ENCODE results near the gene DNMT1.
A peak's percentile ranks its signal among the peaks of the same experiment; 100 is the strongest.

Gene DNMT1

DNA sequence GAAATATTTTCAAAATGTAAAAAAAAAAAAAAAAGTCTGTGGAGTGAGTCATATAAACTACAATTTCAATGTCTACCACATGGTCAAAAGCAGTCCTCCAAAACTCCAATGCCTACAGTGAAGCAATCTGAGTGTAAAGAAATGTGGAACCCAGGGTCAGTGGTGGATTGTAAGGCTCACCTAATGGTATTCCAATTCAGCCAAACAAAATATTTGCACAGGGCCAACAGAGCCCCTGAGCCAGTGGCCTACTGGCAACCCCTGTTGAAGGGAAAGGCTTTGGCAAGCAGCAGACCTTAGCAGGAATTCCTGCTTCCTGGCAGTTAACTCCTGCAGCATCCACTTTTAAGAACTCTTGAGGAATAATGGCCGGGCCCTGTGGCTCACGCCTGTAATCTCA is 3.4 kb downstream of the DNMT1 start:
- TF ChIP-seq, protein P1, sequence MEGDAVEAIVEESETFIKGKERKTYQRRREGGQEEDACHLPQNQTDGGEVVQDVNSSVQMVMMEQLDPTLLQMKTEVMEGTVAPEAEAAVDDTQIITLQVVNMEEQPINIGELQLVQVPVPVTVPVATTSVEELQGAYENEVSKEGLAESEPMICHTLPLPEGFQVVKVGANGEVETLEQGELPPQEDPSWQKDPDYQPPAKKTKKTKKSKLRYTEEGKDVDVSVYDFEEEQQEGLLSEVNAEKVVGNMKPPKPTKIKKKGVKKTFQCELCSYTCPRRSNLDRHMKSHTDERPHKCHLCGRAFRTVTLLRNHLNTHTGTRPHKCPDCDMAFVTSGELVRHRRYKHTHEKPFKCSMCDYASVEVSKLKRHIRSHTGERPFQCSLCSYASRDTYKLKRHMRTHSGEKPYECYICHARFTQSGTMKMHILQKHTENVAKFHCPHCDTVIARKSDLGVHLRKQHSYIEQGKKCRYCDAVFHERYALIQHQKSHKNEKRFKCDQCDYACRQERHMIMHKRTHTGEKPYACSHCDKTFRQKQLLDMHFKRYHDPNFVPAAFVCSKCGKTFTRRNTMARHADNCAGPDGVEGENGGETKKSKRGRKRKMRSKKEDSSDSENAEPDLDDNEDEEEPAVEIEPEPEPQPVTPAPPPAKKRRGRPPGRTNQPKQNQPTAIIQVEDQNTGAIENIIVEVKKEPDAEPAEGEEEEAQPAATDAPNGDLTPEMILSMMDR (IDR thresholded peaks at IDR 0.05) = no peak
- TF ChIP-seq ZFX (IDR thresholded peaks at IDR 0.05; ENCODE audit: borderline replicate concordance) = no peak
- H3K27ac ChIP-seq = no peak overlapping the region

DNA sequence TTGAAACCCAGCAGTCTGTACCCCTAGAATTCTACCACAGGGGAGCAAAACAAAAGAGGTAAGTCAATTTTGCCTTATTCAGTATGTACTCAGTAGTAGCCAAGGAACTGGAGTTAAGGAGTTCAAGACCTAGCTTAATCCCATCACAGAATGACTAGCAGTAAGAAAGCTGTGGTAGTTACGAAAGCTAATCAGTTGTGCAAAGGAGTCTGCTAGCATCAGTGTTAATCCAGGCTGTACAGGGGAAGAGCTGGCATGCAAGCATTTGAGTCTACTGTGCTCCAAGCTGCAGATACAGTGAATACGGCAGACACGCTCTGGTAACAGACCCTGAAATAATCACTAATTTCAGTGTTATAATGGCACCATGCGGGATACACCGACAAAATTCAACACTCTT is 4.7 kb downstream of the DNMT1 start:
- H3K27ac ChIP-seq = no peak overlapping the region
- no peak for TF ChIP-seq ZFX (IDR thresholded peaks at IDR 0.05; ENCODE audit: borderline replicate concordance)
- TF ChIP-seq, protein P1 (IDR thresholded peaks at IDR 0.05) = no peak

DNA sequence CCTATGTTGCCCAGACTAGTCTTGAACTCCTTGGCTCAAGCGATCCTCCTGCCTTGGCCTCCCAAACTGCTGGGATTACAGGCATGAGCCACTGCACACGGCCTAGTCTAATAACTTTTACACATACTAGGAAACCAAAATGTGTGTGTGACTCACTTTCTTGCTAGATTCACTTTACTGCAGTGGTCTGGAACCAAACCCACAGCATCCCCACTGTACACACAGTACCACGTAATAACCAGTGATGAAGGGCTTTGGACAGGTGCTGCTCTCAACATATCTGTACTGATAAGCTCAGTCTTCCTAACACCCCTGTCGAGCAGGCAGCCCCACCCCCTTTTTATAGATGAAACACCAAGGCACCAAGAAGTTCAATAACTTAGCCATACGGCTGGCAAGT is 5.1 kb downstream of the DNMT1 start:
- no peak for TF ChIP-seq ZFX (IDR thresholded peaks at IDR 0.05; ENCODE audit: borderline replicate concordance)
- TF ChIP-seq, protein P1 (IDR thresholded peaks at IDR 0.05) = no peak
- H3K27ac ChIP-seq = no peak overlapping the region

DNA sequence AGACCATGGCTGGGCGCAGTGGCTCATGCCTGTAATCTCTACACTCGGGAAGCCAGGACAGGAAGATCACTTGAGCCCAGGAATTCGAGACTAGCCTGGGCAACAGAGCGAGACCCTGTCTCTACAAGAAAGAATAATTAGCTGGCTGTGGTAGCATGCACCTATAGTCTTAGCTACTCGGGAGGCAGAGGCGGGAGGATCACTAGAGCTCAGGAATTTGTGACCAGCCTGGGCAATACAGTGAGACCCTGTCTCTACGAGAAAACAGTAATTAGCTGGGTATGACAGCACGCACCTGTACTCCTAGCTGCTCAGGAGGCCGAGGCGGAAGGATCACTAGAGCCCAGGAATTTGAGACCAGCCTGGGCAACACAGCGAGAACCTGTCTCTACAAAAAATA is 7.4 kb downstream of the DNMT1 start:
- TF ChIP-seq ZFX (IDR thresholded peaks at IDR 0.05; ENCODE audit: borderline replicate concordance) = no peak
- TF ChIP-seq, protein P1 (IDR thresholded peaks at IDR 0.05) = no peak
- H3K27ac ChIP-seq = no peak overlapping the region

DNA sequence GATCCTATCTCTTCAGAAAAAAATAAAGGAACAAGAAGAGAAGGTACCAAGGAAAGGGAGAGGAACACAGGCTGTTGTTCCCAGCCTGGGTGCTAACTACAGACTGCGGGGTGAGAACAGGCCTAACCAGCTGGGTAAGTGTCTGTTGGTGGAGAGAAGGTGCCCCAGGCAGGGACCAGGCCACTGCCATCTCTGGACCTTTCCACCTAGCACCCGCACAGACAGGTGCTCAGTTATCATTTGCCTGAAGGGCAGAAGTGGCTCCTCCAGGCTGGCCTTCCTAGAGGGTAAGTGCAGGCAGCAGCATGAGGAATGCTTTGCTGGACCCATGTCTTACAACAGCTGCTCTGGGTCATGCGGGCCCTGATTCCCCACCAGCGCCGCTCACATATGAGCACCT is 10.1 kb downstream of the DNMT1 start:
- no peak for TF ChIP-seq ZFX (IDR thresholded peaks at IDR 0.05; ENCODE audit: borderline replicate concordance)
- TF ChIP-seq, protein P1 (IDR thresholded peaks at IDR 0.05) = no peak
- peak overlapping the region; percentile 41 for H3K27ac ChIP-seq

GRCh38 chr19:10183926-10184325 is 10.8 kb downstream of the DNMT1 start:
- peak overlapping the region; percentile 41; the same call in 1 of the 2 replicates for H3K27ac ChIP-seq
- TF ChIP-seq, protein P1 (IDR thresholded peaks at IDR 0.05) = no peak
- TF ChIP-seq ZFX (IDR thresholded peaks at IDR 0.05; ENCODE audit: borderline replicate concordance) = no peak

- no peak for TF ChIP-seq ZFX (IDR thresholded peaks at IDR 0.05; ENCODE audit: borderline replicate concordance)
- TF ChIP-seq, protein P1 (IDR thresholded peaks at IDR 0.05) = no peak
- H3K27ac ChIP-seq = no peak overlapping the region
Observed at GRCh38 chr19:10182847-10183246, 11.9 kb downstream of the DNMT1 start.
